Right lobe of liver (tissue), 4 donors: ENCODE results near the gene PABPC1L2A.
"Not testable (repeated sequence)": the region's sequence is repeated elsewhere in the genome, so short reads cannot be mapped to it uniquely, and the experiment has no call there.

Experiments used
- POLR2A ChIP-seq: fragments of 450-650 bp; IDR thresholded peaks from one replicate; pipeline ENCODE4 v1.6.1; 2017; ENCODE audit warnings: antibody characterized with exemption, mild to moderate bottlenecking
- TF ChIP-seq, protein P1 (sequence below), 4 donors: fragments of 200-600 bp in 3 of 4; fragments of 450-650 bp in 1 of 4; IDR thresholded peaks; one replicate each; pipeline versions ENCODE4 v1.5.1 to v1.8.0; 2016 to 2022; ENCODE audit warnings: antibody characterized with exemption in 4 of 4, mild to moderate bottlenecking in 2 of 4
- donor health status: DM: no; HTN: no; CAD: no.
- donor health status: DM: no; HTN: no; CAD: no.
- donor health status: DM: no; HTN: yes; CAD: no.

DNA sequence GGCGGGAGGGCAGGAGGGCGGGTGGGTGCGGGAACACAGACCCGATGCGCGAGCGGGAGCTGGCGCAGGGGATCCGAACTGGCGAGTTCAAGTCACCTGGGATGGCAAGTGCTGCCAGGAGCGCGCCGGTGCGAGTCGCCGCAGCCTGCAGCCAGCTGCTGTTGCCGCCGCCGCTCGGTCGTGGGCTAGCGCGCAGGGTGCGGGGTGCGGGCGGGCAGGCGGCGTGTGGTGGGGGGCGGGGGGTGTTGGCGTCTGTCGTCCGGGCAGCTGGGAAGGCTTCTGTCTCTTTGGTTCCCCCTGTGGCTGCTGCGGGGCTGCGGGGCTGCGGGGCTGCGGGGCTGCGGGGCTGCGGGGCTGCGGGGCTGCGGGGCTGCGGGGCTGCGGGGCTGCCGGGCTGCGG, 572 bp upstream of the PABPC1L2A start:
- TF ChIP-seq, protein P1, sequence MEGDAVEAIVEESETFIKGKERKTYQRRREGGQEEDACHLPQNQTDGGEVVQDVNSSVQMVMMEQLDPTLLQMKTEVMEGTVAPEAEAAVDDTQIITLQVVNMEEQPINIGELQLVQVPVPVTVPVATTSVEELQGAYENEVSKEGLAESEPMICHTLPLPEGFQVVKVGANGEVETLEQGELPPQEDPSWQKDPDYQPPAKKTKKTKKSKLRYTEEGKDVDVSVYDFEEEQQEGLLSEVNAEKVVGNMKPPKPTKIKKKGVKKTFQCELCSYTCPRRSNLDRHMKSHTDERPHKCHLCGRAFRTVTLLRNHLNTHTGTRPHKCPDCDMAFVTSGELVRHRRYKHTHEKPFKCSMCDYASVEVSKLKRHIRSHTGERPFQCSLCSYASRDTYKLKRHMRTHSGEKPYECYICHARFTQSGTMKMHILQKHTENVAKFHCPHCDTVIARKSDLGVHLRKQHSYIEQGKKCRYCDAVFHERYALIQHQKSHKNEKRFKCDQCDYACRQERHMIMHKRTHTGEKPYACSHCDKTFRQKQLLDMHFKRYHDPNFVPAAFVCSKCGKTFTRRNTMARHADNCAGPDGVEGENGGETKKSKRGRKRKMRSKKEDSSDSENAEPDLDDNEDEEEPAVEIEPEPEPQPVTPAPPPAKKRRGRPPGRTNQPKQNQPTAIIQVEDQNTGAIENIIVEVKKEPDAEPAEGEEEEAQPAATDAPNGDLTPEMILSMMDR (IDR thresholded peaks at IDR 0.05) = not testable (repeated sequence)
- not testable (repeated sequence) for TF ChIP-seq POLR2A
